ENCODE measurements around the gene TACR1. TPM values are rescaled to one million over a fixed set of nuclear protein-coding genes. Genes with fewer than 3 reads are reported as not detected.

The TACR1 gene
- total RNA-seq, 2 donors from 2014 or later = 2.7 to 4.2 TPM

DNA sequence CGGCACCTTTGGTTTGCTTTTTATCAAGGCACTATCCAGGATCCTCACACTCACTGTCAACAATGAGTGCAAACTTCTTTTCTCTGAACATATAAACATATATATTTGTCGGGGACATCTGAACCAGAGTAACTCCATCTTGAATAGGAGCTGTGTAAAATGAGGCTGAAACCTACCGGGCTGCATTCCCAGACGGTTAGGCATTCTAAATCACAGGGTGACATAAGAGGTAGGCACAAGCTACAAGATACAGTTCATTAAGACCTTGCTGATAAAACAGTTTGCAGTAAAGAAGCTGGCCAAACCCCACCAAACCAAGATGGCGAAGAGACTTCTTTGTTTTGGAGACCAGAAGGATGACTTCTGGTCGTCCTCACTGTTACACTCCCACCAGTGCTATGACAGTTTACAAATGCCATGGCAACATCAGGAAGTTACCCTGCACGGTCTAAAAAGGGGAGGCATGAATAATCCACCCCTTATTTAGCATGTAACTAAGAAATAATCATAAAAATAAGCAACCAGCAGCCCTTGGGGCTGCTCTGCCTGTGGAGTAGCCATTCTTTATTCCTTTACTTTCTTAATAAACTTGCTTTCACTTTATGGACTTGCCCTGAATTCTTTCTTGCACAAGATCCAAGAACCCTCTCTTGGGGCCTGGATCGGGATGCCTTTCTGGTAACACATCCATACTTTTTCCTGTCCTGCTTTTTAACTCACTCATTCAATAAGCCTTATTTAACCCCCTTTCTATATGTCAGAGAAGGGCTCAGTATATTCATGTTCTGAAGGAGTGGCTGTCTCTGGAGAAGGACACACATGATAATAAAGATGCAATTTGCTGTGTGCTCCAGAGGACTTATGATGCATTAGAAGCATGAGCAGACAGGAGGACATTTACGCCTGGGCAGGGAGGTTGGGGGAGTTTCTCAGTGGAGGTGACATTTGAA is 65.4 kb downstream of the TACR1 start:
- no peak overlapping the region for H3K4me3 ChIP-seq
- no peaks in the 10 kb centered on the region for H3K27me3 ChIP-seq (replicated peaks; ENCODE audit: insufficient read depth)
- DNase-seq (ENCODE audit: low spot score) = no peak
- TF ChIP-seq POLR2A (IDR thresholded peaks at IDR 0.05) = no peak
- TF ChIP-seq POLR2AphosphoS5 (IDR thresholded peaks at IDR 0.05) = no peak
- TF ChIP-seq, protein P1, sequence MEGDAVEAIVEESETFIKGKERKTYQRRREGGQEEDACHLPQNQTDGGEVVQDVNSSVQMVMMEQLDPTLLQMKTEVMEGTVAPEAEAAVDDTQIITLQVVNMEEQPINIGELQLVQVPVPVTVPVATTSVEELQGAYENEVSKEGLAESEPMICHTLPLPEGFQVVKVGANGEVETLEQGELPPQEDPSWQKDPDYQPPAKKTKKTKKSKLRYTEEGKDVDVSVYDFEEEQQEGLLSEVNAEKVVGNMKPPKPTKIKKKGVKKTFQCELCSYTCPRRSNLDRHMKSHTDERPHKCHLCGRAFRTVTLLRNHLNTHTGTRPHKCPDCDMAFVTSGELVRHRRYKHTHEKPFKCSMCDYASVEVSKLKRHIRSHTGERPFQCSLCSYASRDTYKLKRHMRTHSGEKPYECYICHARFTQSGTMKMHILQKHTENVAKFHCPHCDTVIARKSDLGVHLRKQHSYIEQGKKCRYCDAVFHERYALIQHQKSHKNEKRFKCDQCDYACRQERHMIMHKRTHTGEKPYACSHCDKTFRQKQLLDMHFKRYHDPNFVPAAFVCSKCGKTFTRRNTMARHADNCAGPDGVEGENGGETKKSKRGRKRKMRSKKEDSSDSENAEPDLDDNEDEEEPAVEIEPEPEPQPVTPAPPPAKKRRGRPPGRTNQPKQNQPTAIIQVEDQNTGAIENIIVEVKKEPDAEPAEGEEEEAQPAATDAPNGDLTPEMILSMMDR (IDR thresholded peaks at IDR 0.05) = no peak
- WGBS = 66% methylated on average over 9 of the region's 9 CpGs
- no peaks in the 10 kb centered on the region for H3K4me1 ChIP-seq (replicated peaks)
- intact Hi-C loops (cut with DNase I) = no loop called here
- no peaks in the 10 kb centered on the region for H3K36me3 ChIP-seq
- no peak overlapping the region for H3K27ac ChIP-seq
- H3K9me3 ChIP-seq = no peaks in the 10 kb centered on the region

DNA sequence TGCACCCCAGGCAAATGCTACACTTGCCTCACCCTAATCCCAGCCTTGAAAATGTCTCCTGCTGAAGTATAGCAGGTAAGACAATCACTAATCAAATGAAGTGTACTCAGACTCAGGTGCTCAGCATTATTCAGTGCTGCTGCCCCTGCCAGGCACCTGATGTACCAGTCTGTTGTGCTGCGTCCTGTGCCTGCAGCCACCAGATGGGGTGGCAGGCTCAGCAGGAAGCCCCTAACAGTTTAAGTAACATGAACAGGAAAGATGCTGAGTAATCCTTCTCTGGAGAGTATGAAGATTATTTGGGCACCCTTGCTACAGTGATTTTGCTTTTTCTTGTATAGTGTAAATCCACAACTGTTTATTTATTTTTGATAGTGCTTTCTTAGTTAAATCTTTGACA is 69.1 kb downstream of the TACR1 start:
- TF ChIP-seq POLR2AphosphoS5 (IDR thresholded peaks at IDR 0.05) = no peak
- no peak for TF ChIP-seq POLR2A (IDR thresholded peaks at IDR 0.05)
- TF ChIP-seq, protein P1 (IDR thresholded peaks at IDR 0.05) = no peak
- Histone ChIP-seq H3K9me3 (no peaks in the 10 kb centered on the region), H3K4me1 (replicated peaks) (no peaks in the 10 kb centered on the region), H3K27me3 (replicated peaks; ENCODE audit: insufficient read depth) (no peaks in the 10 kb centered on the region), H3K36me3 (no peaks in the 10 kb centered on the region), H3K4me3 (no peak overlapping the region), H3K27ac (no peak overlapping the region)
- intact Hi-C loops (cut with DNase I) = no loop called here
- no peak for DNase-seq (ENCODE audit: low spot score)
- 38% methylated on average over 1 of the region's 1 CpG for WGBS

DNA sequence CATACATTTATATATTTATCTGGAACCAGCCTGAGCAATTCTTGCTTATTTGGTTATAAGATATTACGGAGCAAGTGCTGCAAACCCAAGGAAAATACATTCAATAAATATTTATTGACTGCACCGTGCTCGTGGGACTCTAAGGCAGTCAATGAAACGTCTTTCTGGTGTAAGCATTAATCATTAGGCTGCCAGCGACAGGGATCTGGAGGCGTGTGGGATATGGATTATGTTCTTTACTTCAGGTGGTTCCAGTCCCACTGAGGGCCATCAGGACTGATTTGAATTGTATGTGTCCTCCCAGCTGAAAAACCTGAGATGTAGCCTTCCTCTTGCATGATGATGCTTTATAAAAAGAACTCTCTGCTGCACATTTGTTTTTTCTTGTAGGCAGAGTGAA is 75.4 kb downstream of the TACR1 start:
- H3K4me1 ChIP-seq (replicated peaks) = no peaks in the 10 kb centered on the region

DNA sequence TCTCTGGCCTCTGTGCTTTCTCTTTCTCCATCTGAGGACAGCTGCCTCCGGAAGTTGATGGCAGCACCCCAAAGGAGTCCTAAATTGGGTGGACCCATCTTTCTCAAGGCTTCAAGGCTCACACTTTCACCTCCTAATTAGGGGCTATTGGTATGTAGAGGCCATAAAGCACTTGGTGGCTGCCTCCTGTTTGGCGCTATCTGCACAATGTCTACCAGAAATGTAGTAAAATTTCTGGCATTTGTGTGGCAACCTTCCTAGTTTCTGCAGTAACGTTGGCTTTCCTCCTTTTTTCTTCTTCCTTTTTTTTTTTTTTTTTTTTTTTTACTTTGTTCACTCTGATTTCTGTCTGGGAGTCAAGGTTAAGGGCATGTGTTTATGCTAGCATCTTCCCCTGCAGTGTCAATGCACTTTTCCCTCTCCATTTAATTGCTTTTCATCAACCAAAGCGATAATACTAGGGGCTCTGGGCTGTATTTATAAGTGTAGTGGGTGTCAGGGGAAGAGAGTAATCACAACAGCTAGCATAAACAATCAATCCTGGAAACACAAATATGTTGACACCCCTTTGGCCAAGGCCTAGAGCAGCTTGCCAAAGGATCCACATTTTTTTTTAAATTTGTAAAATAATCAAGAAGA is 86.0 kb downstream of the TACR1 start:
- WGBS = 64% methylated on average over 4 of the region's 4 CpGs

More for the DNA sequence above, 75.4 kb downstream of the TACR1 start:
- WGBS = 84% methylated on average over 6 of the region's 6 CpGs
- H3K9me3 ChIP-seq = no peaks in the 10 kb centered on the region
- no peaks in the 10 kb centered on the region for H3K36me3 ChIP-seq
- no peaks in the 10 kb centered on the region for H3K27me3 ChIP-seq (replicated peaks; ENCODE audit: insufficient read depth)
- intact Hi-C loops (cut with DNase I) = no loop called here
- H3K27ac ChIP-seq = no peak overlapping the region
- TF ChIP-seq POLR2A (IDR thresholded peaks at IDR 0.05) (no peak), POLR2AphosphoS5 (IDR thresholded peaks at IDR 0.05) (no peak)
- TF ChIP-seq, protein P1 (IDR thresholded peaks at IDR 0.05) = no peak
- DNase-seq (ENCODE audit: low spot score) = no peak
- H3K4me3 ChIP-seq = no peak overlapping the region

More for the DNA sequence above, 86.0 kb downstream of the TACR1 start:
- H3K9me3 ChIP-seq = no peaks in the 10 kb centered on the region
- TF ChIP-seq POLR2AphosphoS5 (IDR thresholded peaks at IDR 0.05) (no peak), POLR2A (IDR thresholded peaks at IDR 0.05) (no peak)
- TF ChIP-seq, protein P1 (IDR thresholded peaks at IDR 0.05) = no peak
- H3K27ac ChIP-seq = no peak overlapping the region
- H3K36me3 ChIP-seq = no peaks in the 10 kb centered on the region
- H3K27me3 ChIP-seq (replicated peaks; ENCODE audit: insufficient read depth) = no peaks in the 10 kb centered on the region
- DNase-seq (ENCODE audit: low spot score) = no peak
- intact Hi-C loops (cut with DNase I) = no loop called here
- no peaks in the 10 kb centered on the region for H3K4me1 ChIP-seq (replicated peaks)
- no peak overlapping the region for H3K4me3 ChIP-seq
